Hematopoietic multipotent progenitor cell treated with erythropoietin and hydrocortisone succinate and interleukin-3 and kit ligand, for 4 days (in vitro differentiated cells): ENCODE results near the gene ITGA2B.
"Not testable (repeated sequence)": the region's sequence is repeated elsewhere in the genome, so short reads cannot be mapped to it uniquely, and the experiment has no call there.

Experiments used
- DNase-seq: peaks from one replicate; pipeline ENCODE4 v3.0.0-alpha.2; 2015

Gene ITGA2B

GRCh38 chr17:44351961-44352827, 37.3 kb downstream of the ITGA2B start:
- no peak for DNase-seq

- DNase-seq, result no peak
These were observed 38.0 kb downstream of the ITGA2B start for GRCh38 chr17:44351464-44351863.

DNA sequence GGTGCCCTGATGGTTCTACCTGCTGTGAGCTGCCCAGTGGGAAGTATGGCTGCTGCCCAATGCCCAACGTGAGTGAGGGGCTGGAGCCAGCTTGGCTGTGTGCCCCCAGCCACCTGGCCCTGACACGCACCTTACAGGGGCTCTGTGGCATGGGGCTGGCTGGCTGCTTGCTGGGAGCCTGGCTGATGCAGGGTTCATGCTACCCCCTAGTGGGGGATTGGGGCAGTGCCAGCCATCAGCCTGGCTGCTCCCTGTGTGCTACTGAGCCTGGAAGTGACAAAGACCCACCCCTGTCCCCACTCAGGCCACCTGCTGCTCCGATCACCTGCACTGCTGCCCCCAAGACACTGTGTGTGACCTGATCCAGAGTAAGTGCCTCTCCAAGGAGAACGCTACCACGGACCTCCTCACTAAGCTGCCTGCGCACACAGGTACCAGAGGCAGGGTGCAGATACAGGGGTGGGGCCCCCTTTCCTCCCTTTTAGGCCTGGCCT, 38.7 kb downstream of the ITGA2B start:
- peak; percentile 87 for DNase-seq

- DNase-seq, result no peak
These were observed 39.8 kb downstream of the ITGA2B start for GRCh38 chr17:44349553-44350070.

DNA sequence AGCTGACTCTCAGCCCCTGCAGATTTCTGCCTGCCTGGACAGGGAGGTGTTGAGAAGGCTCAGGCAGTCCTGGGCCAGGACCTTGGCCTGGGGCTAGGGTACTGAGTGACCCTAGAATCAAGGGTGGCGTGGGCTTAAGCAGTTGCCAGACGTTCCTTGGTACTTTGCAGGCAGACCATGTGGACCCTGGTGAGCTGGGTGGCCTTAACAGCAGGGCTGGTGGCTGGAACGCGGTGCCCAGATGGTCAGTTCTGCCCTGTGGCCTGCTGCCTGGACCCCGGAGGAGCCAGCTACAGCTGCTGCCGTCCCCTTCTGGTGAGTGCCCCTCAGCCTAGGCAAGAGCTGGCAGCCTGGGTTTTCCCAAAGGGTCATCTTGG, 40.5 kb downstream of the ITGA2B start:
- no peak for DNase-seq

GRCh38 chr17:44348234-44348987, 41.0 kb downstream of the ITGA2B start:
- peak; percentile 56 for DNase-seq

DNA sequence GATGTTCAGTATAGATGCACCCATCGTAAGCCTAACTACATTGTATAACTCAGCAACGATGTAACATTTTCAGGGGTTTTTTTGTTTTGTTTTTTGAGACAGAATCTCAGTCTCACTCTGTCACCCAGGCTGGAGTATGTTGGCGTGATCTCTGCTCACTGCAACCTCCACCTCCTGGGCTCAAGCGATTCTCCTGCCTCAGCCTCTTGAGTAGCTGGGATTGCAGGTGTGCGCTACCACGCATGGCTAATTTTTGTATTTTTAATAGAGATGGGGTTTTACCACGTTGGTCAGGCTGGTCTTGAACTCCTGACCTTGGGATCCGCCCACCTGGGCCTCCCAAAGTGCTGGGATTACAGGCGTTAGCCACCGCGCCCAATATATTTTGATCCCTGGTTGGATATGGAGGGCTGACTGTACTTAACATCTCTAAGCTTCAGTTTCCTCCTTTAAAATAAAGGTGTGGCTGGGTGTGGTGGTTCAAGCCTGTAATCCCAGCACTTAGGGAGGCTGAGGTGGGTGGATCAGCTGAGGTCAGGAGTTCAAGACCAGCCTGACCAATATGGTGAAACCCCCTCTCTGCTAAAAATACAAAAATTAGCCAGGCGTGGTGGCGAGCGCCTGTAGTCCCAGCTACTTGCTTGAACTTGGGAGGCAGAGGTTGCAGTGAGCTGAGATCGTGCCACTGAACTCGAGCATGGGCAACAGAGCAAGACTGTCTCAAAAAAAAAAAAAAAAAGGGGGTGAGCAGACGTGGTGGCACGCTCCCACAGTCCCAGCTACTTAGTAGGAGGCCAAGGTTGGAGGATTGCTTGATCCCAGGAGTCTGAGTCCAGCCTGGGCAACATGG, 42.0 kb downstream of the ITGA2B start:
- DNase-seq, result not testable (repeated sequence)

DNA sequence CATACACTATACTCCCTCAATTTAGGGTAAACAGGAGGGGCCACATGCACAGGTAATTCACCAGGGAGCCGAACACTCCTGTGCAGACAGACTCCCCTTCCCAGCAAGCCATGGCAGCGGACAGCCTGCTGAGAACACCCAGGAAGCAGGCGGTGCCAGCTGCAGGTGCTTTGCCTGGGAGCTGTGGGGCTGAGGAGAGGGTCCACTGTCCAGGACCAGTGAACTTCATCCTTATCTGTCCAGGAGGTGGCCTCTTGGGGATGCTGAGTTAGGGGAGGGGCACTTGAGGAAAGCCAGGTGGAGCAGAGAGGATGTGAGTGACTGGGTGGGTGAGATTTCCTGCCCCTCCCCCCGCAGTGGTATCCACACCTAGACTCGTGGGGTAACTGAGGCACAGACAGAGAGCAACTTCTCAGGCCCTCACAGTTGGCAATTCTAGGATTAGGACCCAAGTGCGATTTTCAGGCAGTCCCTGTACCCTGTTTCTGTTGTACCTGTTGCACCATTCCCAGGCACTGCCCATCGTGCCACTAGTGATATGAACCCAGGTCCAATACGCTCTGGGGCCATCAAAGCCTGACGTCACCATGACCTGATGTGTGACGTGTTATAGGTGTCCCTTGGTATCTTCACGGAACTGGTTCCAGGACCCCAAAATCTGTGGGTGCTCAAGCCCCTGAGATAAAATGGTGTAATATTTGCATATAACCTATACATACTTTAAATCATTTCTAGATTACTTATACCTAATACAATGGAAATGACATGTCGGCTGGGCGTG, 43.2 kb downstream of the ITGA2B start:
- DNase-seq, result no peak

DNA sequence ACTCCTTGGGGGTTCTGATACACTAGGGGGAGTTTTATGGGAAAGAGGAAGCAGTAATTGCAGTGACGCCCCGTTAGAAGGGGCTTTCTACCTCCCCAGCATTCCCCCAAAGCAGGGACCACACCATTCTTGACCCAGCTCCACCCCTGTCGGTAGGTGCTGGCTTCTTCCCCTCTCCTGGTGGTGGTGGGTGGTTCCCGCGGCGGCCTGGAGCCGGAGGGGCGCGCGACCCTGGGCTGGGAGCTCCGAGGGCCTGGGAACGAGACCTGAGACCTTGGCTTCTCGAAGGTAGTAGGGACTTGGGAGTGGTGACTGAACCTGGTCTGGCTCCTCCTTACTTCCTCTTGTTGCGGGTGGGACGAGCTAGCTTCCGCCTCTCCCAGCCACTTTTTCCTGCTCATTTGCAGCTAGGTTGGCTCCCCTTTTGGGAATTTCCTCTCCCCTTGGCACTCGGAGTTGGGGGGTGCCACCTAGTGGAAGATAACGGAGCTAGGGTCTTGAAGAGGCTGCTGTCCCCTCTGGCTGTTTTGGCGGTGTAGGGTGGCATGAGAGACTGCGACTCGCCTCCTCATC, 43.9 kb downstream of the ITGA2B start:
- peak; percentile 81 for DNase-seq

DNA sequence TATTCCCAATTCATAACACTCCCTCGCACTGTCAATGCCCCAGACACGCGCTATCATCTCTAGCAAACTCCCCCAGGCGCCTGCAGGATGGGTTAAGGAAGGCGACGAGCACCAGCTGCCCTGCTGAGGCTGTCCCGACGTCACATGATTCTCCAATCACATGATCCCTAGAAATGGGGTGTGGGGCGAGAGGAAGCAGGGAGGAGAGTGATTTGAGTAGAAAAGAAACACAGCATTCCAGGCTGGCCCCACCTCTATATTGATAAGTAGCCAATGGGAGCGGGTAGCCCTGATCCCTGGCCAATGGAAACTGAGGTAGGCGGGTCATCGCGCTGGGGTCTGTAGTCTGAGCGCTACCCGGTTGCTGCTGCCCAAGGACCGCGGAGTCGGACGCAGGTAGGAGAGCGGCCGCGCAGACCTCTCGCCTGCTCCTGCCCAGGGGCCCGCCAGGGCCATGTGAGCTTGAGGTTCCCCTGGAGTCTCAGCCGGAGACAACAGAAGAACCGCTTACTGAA, 44.5 kb downstream of the ITGA2B start, which contains the start of gene GRN:
Gene GRN, plus strand, starts transcription at position 364 of the 515 bp plus-strand sequence. CDS start 3,863 bp downstream, outside the sequence.
- DNase-seq, result peak; percentile 97

DNA sequence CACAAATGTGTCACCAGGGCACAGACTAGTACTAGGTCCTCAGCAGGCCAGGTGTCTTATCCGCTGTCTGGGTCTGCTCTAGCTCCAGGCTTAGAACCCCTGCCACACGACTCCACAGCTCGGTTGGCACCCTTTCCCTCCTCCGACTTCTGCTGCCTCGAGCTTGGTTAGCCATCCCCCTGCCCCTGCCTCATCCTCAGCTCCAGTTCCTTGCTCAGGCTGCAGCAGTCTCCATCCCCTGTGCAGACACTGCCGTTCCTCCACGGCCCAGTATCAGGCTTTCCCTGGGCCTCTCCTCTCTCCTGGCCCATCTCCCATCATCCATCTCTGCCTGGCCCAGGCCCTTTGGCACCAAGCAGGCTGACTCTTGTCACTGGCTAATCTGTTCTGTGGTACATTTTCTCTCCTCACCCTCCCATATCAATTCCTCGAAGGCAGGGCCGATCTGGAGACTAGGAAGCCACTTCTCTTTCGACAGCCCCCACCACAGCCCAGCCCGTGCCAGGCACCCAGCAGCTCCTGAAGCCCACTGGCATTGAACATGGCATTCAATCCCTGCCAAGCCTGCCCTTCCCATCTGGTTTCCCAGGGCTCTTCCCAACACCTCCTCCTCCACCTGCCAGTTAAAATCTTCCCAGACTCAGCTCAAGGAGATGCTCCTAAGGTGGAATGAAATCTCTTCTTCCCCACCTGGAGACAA, 45.8 kb downstream of the ITGA2B start:
- no peak for DNase-seq

- DNase-seq, result not testable (repeated sequence)
These were observed 48.9 kb downstream of the ITGA2B start for GRCh38 chr17:44340553-44340952.

DNA sequence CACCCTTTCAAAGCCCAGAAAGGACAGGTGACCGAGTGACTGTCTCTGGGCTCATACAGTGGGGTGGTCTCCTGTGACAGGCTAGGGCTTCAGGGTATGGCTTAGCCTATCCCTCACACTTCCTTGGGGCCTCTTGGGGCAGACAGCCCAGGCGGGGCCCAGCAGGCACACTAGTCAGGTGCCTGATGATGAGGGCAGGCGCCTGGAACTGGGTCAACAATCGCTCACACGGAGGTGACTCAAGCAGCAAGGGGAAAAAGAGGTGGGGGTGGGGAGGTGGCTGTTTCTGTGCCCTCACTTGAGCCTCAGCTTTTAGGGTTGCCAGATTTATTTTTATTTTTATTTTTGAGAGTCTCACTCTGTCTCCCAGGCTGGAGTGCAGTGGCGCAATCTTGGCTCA, 50.7 kb downstream of the ITGA2B start:
- no peak for DNase-seq

GRCh38 chr17:44335968-44336367, 53.5 kb downstream of the ITGA2B start:
- DNase-seq, result no peak

DNA sequence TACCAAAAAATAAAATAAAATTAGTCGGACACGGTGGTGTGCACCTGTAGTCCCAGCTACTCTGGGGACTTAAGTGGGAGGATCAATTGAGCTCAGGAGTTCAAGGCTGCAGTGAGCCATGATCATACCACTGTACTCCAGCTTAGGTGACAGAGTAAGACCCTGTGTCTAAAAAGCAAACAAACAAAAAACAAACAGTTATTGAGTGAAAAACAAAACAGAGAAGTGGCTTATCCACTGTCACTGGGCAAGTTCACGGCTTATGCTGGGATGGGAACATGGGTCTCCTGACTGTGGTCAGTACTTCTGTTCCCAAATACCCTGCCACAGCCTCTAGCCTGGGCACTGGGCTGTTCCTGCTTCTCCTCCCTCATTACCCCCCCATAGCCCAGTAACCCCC, 53.9 kb downstream of the ITGA2B start:
- DNase-seq, result no peak

DNA sequence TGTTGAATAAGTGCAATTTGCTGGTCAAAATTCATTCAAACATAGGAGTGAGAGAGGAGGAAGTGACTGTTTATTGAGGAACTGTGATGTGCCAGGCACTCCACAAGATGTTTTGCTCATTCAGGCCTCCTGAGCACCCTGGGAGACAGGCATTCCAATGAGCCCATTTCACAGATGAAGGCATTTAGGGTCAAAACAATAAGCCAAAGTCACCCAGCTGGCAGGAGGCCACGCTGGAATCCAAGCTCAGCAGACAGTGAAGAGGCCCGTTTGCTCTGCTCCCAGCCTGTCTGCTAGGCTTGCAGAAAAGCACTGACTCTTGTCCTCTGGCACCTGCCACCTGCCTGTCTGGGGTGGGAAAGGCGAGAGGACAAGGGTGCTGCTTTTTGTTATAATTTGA, 54.7 kb downstream of the ITGA2B start:
- DNase-seq, result no peak

DNA sequence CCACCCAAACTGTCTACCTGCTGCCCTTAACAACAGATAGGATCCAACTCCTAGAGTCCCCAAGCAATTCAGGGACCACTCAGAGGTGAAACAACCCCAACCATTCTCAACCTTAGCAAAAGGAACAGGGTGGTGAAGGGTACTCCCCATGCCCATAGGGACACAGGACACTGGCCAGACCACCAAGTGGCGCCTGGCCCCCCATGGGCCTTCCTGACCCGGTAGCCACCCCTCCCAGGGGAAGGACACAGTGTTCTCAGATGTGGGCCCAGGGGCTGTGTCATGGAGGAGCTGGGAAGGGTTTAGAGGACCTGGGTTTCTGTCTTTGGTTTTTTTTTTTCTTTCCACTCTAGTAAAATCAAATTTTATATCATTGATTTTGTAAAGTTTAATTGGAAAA, 55.1 kb downstream of the ITGA2B start:
- no peak for DNase-seq

- no peak for DNase-seq
These were observed 56.1 kb downstream of the ITGA2B start for GRCh38 chr17:44333371-44333770.

DNA sequence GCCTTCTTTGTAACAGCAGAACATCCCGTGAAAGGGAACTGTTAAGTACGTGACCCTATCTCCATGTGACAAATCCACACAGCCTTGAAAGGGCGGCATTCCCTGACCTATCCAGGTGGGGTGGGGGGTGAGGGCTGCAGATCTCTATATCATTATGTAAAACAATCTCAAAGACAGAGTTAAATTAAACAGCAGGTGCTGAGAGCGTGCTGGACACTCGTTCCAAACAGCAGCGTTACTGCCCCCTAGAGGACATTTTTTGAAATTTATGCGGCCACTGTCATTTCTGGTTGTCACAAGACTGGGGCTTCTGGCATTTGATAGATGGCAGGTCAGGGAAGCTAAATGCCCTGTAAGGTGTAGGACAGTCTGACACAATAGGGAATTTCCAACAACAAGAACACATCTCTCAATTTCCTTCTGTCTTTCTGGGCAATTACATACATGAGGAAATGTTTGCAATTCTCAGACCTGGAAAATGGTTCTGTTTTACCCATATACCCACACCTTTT, 58.1 kb downstream of the ITGA2B start:
- peak; percentile 92 for DNase-seq

GRCh38 chr17:44330263-44330662, 59.2 kb downstream of the ITGA2B start:
- DNase-seq, result not testable (repeated sequence)
